ENCODE data around the gene ZCCHC24.

ZCCHC24 gene

GRCh38 chr10:79445161-79445976, at the start of gene ZCCHC24:
ZCCHC24 (minus strand) TSS chr10:79445624; CDS start chr10:79445440, 184 bp downstream.
- peak; percentile 89 for DNase-seq

GRCh38 chr10:79493806-79494205, 48.4 kb upstream of the ZCCHC24 start:
- no peak for DNase-seq

- DNase-seq, result no peak
Measured at GRCh38 chr10:79492839-79493238, 47.4 kb upstream of the ZCCHC24 start.

- no peak for DNase-seq
Measured at GRCh38 chr10:79492256-79492655, 46.8 kb upstream of the ZCCHC24 start.

- no peak for DNase-seq
Measured at GRCh38 chr10:79491143-79491835, 45.9 kb upstream of the ZCCHC24 start.

GRCh38 chr10:79490400-79491142, 45.1 kb upstream of the ZCCHC24 start:
- no peak for DNase-seq

GRCh38 chr10:79488870-79489269, 43.4 kb upstream of the ZCCHC24 start:
- no peak for DNase-seq

- no peak for DNase-seq
Measured at GRCh38 chr10:79488336-79488735, 42.9 kb upstream of the ZCCHC24 start.

- no peak for DNase-seq
Measured at GRCh38 chr10:79487296-79488194, 42.1 kb upstream of the ZCCHC24 start.

- DNase-seq, result no peak
Measured at GRCh38 chr10:79484476-79484875, 39.1 kb upstream of the ZCCHC24 start.

- no peak for DNase-seq
Measured at GRCh38 chr10:79483948-79484347, 38.5 kb upstream of the ZCCHC24 start.

- DNase-seq, result no peak
Measured at GRCh38 chr10:79483299-79483698, 37.9 kb upstream of the ZCCHC24 start.

GRCh38 chr10:79482741-79483140, 37.3 kb upstream of the ZCCHC24 start:
- DNase-seq, result no peak

- no peak for DNase-seq
Measured at GRCh38 chr10:79482304-79482703, 36.9 kb upstream of the ZCCHC24 start.

GRCh38 chr10:79479283-79479909, 34.0 kb upstream of the ZCCHC24 start:
- DNase-seq, result no peak

GRCh38 chr10:79477456-79477855, 32.0 kb upstream of the ZCCHC24 start:
- no peak for DNase-seq

- no peak for DNase-seq
Measured at GRCh38 chr10:79476645-79477044, 31.2 kb upstream of the ZCCHC24 start.

- DNase-seq, result no peak
Measured at GRCh38 chr10:79475877-79476276, 30.5 kb upstream of the ZCCHC24 start.

- no peak for DNase-seq
Measured at GRCh38 chr10:79475119-79475653, 29.8 kb upstream of the ZCCHC24 start.

- no peak for DNase-seq
Measured at GRCh38 chr10:79473496-79474095, 28.2 kb upstream of the ZCCHC24 start.

GRCh38 chr10:79472951-79473350, 27.5 kb upstream of the ZCCHC24 start:
- no peak for DNase-seq
